Thyroid gland (tissue), 4 donors: ENCODE data around the gene NLRP8. TPM values are rescaled to one million over a fixed set of nuclear protein-coding genes. Genes with fewer than 3 reads are reported as not detected.

Experiments used
- DNase-seq, 2 donors: peaks; one replicate each; pipeline ENCODE4 v3.0.0-alpha.2; 2019
- H3K27ac ChIP-seq, 3 donors: fragments of 200-600 bp; sonication (generic); 1 replicate in 2 of 3; 2 replicates in 1 of 3; pipeline ENCODE4 v1.5.1; 2016 to 2019; ENCODE audit warnings: mild to moderate bottlenecking in 1 of 3, moderate library complexity in 1 of 3
- H3K27me3 ChIP-seq: fragments of 200-600 bp; sonication (generic); one replicate; pipeline ENCODE4 v1.5.1; 2019
- H3K36me3 ChIP-seq, 2 donors: fragments of 200-600 bp; sonication (generic); one replicate each; pipeline ENCODE4 v1.5.1; 2016 to 2019
- H3K4me1 ChIP-seq, 2 donors: fragments of 200-600 bp; sonication (generic); one replicate each; pipeline ENCODE4 v1.5.1; 2017 to 2019
- H3K4me3 ChIP-seq, 3 donors: fragments of 200-600 bp; sonication (generic); replicated peaks in 1 of 3; 1 replicate in 2 of 3; 2 replicates in 1 of 3; pipeline ENCODE4 v1.5.1; 2016; ENCODE audit warnings: mild to moderate bottlenecking in 1 of 3
- H3K9me3 ChIP-seq: fragments of 200-600 bp; sonication (generic); one replicate; pipeline ENCODE4 v1.5.1; 2017
- CTCF ChIP-seq, 6 experiments: fragments of 200-600 bp in 3 of 6; fragments of 450-650 bp in 3 of 6; sonication (generic) in 3 of 6; IDR thresholded peaks; one replicate each; pipeline ENCODE4 v1.5.1; 2016 to 2019; ENCODE audit warnings: antibody characterized with exemption in 6 of 6, mild to moderate bottlenecking in 2 of 6, inconsistent platforms in 1 of 6, moderate library complexity in 1 of 6
- POLR2A ChIP-seq, 2 donors: fragments of 450-650 bp; IDR thresholded peaks; one replicate each; pipeline ENCODE4 v1.6.1; 2017; ENCODE audit warnings: antibody characterized with exemption in 2 of 2, mild to moderate bottlenecking in 2 of 2, moderate library complexity in 1 of 2
- WGBS, 2 donors: methylation state at CpG; one replicate each; pipeline ENCODE4 v1.1.5; 2017; 5-methylcytosine and 5-hydroxymethylcytosine counted together
- intact Hi-C: fragments of 100-400 bp; cut with DNase I; formaldehyde crosslinking; loops from one replicate; pipeline ENCODE4 v1.15.1; 2023
- total RNA-seq, 4 donors: library from RNA; depleted of rRNA; stranded (reverse); fragments of >200 nt; gene quantifications; one replicate each; pipeline ENCODE4 v1.2.3, GENCODE V29; 2016

NLRP8 gene
- total RNA-seq, 4 donors from 2014 or later: not detected

GRCh38 chr19:56026769-56027168, 79.1 kb downstream of the NLRP8 start:
- H3K4me1 ChIP-seq: no peaks in the 10 kb centered on the region
- no peaks in the 10 kb centered on the region for H3K9me3 ChIP-seq
- intact Hi-C loops: no loop called here
- H3K4me3 ChIP-seq: no peak overlapping the region
- TF ChIP-seq POLR2A (IDR thresholded peaks at IDR 0.05) (no peak), CTCF (IDR thresholded peaks at IDR 0.05) (no peak)
- H3K27me3 ChIP-seq: no peaks in the 10 kb centered on the region
- no peaks in the 10 kb centered on the region for H3K36me3 ChIP-seq
- DNase-seq: no peak
- no peak overlapping the region for H3K27ac ChIP-seq
- WGBS, 2 donors: 89 to 93% methylated on average over 15 of the region's 15 CpGs

Other genes with a start within 250 kb of the NLRP8 start
- not detected for gene NLRP9, start 209.4 kb upstream of the NLRP8 start, total RNA-seq
- not detected for gene RFPL4A, start 188.7 kb upstream of the NLRP8 start, total RNA-seq
- under 1 TPM in 1 of 4 donors, not detected in 3; 0.33 TPM for gene RFPL4AL1, start 178.7 kb upstream of the NLRP8 start, total RNA-seq
- not detected for gene NLRP11, start 115.8 kb upstream of the NLRP8 start, total RNA-seq
- not detected for gene NLRP4, start 111.3 kb upstream of the NLRP8 start, total RNA-seq
- gene NLRP13, start 15.5 kb upstream of the NLRP8 start, total RNA-seq: not detected
- gene NLRP5, start 38.9 kb downstream of the NLRP8 start, total RNA-seq: not detected
- gene ZNF787, start 173.5 kb downstream of the NLRP8 start, total RNA-seq: 10 to 100 TPM in 3 of 4 donors, 1 to 10 TPM in 1; 7.8 to 21.3 (median 14.2) TPM
- gene ZNF444, start 193.5 kb downstream of the NLRP8 start, total RNA-seq: 10 to 100 TPM; 35.1 to 53.0 (median 45.5) TPM
- not detected for gene GALP, start 228.2 kb downstream of the NLRP8 start, total RNA-seq
- gene ZSCAN5B, start 250.0 kb downstream of the NLRP8 start, total RNA-seq: not detected